ENCODE measurements around the gene ACOT9. TPM values are rescaled to one million over a fixed set of nuclear protein-coding genes. Genes with fewer than 3 reads are reported as not detected.

The ACOT9 gene
- total and polyA plus RNA-seq, 11 donors, result 45.3 to 81.1 (median 59.3) TPM

GRCh38 chrX:23785580-23785979, 42.5 kb upstream of the ACOT9 start:
- peak overlapping the region in 10 of 12 donors; percentile 9 to 97 (median 90) for H3K27ac ChIP-seq
- H3K27me3 ChIP-seq, result no peaks in the 10 kb centered on the region
- H3K4me3 ChIP-seq, result peak overlapping the region in 11 of 12 donors; percentile 45 to 97 (median 79)
- DNase-seq (no peak), ATAC-seq (peak; percentile 29 to 35 (median 32))
- intact Hi-C loops (cut with DNase I), result loop anchor here in 2 of 10 donors (10.0 kb wide), 2 partner anchors 239 to 269 kb away; partner anchors contain the start of genes EIF2S3 (in 1 of the 2) and KLHL15 (in 1 of the 2)
- peaks cover 0 to 13% (median 0%) of the 10 kb centered on the region in 12 donors for H3K4me1 ChIP-seq
- H3K9me3 ChIP-seq, result peaks cover 0 to 7% (median 0%) of the 10 kb centered on the region in 12 donors
- H3K36me3 ChIP-seq, result peaks cover 0 to 18% (median 13%) of the 10 kb centered on the region in 9 donors
- WGBS, 4 donors, result 43 to 67% (median 60%) methylated on average over 2 of the region's 2 CpGs
- no peak for TF ChIP-seq POLR2A (IDR thresholded peaks at IDR 0.05)
- TF ChIP-seq CTCF (IDR thresholded peaks at IDR 0.05), result no peak

- no peak for ATAC-seq
- WGBS, 4 donors, result 44 to 72% (median 57%) methylated on average over 8 of the region's 8 CpGs
- DNase-seq, result no peak
- H3K27ac ChIP-seq, result peak overlapping the region in 11 of 12 donors; percentile 41 to 97 (median 91)
- peaks cover 0 to 18% (median 13%) of the 10 kb centered on the region in 9 donors for H3K36me3 ChIP-seq
- intact Hi-C loops (cut with DNase I), result loop anchor here in 3 of 10 donors (5.0 to 10.0 kb wide), 5 partner anchors 42 to 270 kb away; partner anchors contain the start of genes ACOT9 (in 1 of the 3), EIF2S3 (in 1 of the 3) and KLHL15 (in 1 of the 3)
- H3K27me3 ChIP-seq, result no peaks in the 10 kb centered on the region
- peaks cover 0 to 13% (median 0%) of the 10 kb centered on the region in 12 donors for H3K4me1 ChIP-seq
- peaks cover 0 to 7% (median 0%) of the 10 kb centered on the region in 12 donors for H3K9me3 ChIP-seq
- TF ChIP-seq CTCF (IDR thresholded peaks at IDR 0.05) (no peak), POLR2A (IDR thresholded peaks at IDR 0.05) (peak in 1 of 2 donors; percentile 22)
- peak overlapping the region; percentile 41 to 97 (median 76) for H3K4me3 ChIP-seq
These were observed 41.6 kb upstream of the ACOT9 start for GRCh38 chrX:23784470-23785331.

- Histone ChIP-seq H3K27me3 (no peaks in the 10 kb centered on the region), H3K9me3 (peaks cover 0 to 7% (median 0%) of the 10 kb centered on the region in 12 donors), H3K4me1 (peaks cover 0 to 13% (median 0%) of the 10 kb centered on the region in 12 donors), H3K36me3 (peaks cover 0 to 18% (median 13%) of the 10 kb centered on the region in 9 donors), H3K27ac (peak overlapping the region; percentile 83 to 97 (median 92)), H3K4me3 (peak overlapping the region; percentile 41 to 97 (median 76))
- peak in 2 of 4 donors; percentile 1 to 3 for ATAC-seq
- DNase-seq, result no peak
- intact Hi-C loops (cut with DNase I), result loop anchor here in 7 of 10 donors (1.0 to 10.0 kb wide), 10 partner anchors 41 to 271 kb away; partner anchors contain the start of genes ACOT9 (in 2 of the 7), EIF2S3 (in 1 of the 7) and KLHL15 (in 1 of the 7)
- TF ChIP-seq POLR2A (IDR thresholded peaks at IDR 0.05) (no peak), CTCF (IDR thresholded peaks at IDR 0.05) (no peak)
- 20 to 53% (median 34%) methylated on average over 21 of the region's 21 CpGs for WGBS, 4 donors
These were observed 40.8 kb upstream of the ACOT9 start for GRCh38 chrX:23783589-23784469.
